HepG2 (cell line): ENCODE results near the gene CD164L2. TPM values are rescaled to one million over a fixed set of nuclear protein-coding genes. Genes with fewer than 3 reads are reported as not detected.

ENCODE experiments used
- ATAC-seq: fragments of 200-7000 bp; cut with Tn5 transposase; 3 replicates; pipeline ENCODE4 v1.9.1; 2020; ENCODE audit warnings: mild to moderate bottlenecking, moderate library complexity
- BruUV-seq: library from RNA; stranded (reverse); fragments of 400-500 nt; replicated peaks from 2 replicates; lab custom pipeline; 2021; lab: Mats Ljungman, UMichigan
- CTCF ChIA-PET: fragments of 300-600 bp; formaldehyde crosslinking; extraction: SDS; loops from one replicate; lab custom pipeline; 2021; ENCODE audit warnings: low total read pairs, inconsistent platforms, low intra/inter-chr PET ratio; lab: Yijun Ruan, JAX
- POLR2A ChIA-PET: fragments of 350-600 bp; sonication (Branson Sonifier 250); formaldehyde crosslinking; loops from one replicate; lab custom pipeline; 2020; ENCODE audit warnings: antibody characterized with exemption, inconsistent platforms; lab: Yijun Ruan, JAX
- DNase-seq: peaks from one replicate; pipeline ENCODE4 v3.0.0-alpha.2; 2015; ENCODE audit warnings: low spot score
- FAIRE-seq: peaks from 3 replicates; lab custom pipeline; 2011; peaks lifted over from hg19 to GRCh38; lab: Jason Lieb, UNC
- H2AFZ ChIP-seq: one replicate; pipeline ENCODE4 v1.6.1; 2011; ENCODE audit warnings: low read length, inconsistent platforms
- H3K27ac ChIP-seq: fragments of 300-600 bp; 3 replicates; pipeline ENCODE4 v1.8.0; 2011; ENCODE audit warnings: mixed run types, mild to moderate bottlenecking, mixed read lengths, low read length, inconsistent platforms; ENCODE audit not compliant: insufficient read depth; ENCODE audit errors: extremely low read length
- H3K27me3 ChIP-seq, 2 experiments: fragments of 200-600 bp in 1 of 2; 2 replicates in 1 of 2; 3 replicates in 1 of 2; pipeline versions ENCODE4 v1.6.0 to v1.8.0; 2011; ENCODE audit warnings: low read length in 2 of 2, mild to moderate bottlenecking in 2 of 2, moderate library complexity in 2 of 2, inconsistent platforms in 1 of 2; ENCODE audit not compliant: insufficient read depth in 2 of 2, control insufficient read depth in 1 of 2
- H3K36me3 ChIP-seq, 2 experiments: fragments of 200-600 bp in 1 of 2; replicated peaks in 1 of 2; 2 replicates in 1 of 2; 3 replicates in 1 of 2; pipeline versions ENCODE4 v1.5.1 to v1.8.0; 2011; ENCODE audit warnings: low read length in 2 of 2, inconsistent platforms in 1 of 2; ENCODE audit not compliant: insufficient read depth in 2 of 2, control insufficient read depth in 1 of 2
- H3K4me1 ChIP-seq: 2 replicates; pipeline ENCODE4 v1.5.1; 2012; ENCODE audit warnings: low read length, inconsistent platforms; ENCODE audit not compliant: insufficient read depth
- H3K4me2 ChIP-seq: 2 replicates; pipeline ENCODE4 v1.6.0; 2011; ENCODE audit warnings: low read depth, low read length, inconsistent platforms
- H3K4me3 ChIP-seq, 3 experiments: fragments of 200-600 bp in 1 of 3; sonication (generic), shearing (Covaris generic) in 1 of 3; replicated peaks in 1 of 3; 2 replicates each; pipeline ENCODE4 v1.5.1; 2011 to 2016; ENCODE audit warnings: low read length in 3 of 3, inconsistent platforms in 2 of 3, low read depth in 2 of 3, mild to moderate bottlenecking in 2 of 3, control low read depth in 1 of 3, mixed read lengths in 1 of 3; ENCODE audit not compliant: insufficient read depth in 1 of 3
- H3K79me2 ChIP-seq: one replicate; pipeline ENCODE4 v1.6.1; 2011; ENCODE audit warnings: low read length, inconsistent platforms; ENCODE audit not compliant: insufficient read depth
- H3K9ac ChIP-seq: 2 replicates; pipeline ENCODE4 v1.6.0; 2011; ENCODE audit warnings: mild to moderate bottlenecking, low read depth, low read length, inconsistent platforms; ENCODE audit not compliant: insufficient read depth
- H3K9me3 ChIP-seq: 2 replicates; pipeline ENCODE4 v1.5.1; 2012; ENCODE audit warnings: mild to moderate bottlenecking, low read length
- H4K20me1 ChIP-seq: 2 replicates; pipeline ENCODE4 v1.6.0; 2011; ENCODE audit warnings: inconsistent platforms, mild to moderate bottlenecking, low read length, moderate library complexity; ENCODE audit not compliant: insufficient read depth
- CREB1 ChIP-seq, 2 experiments: fragments of 450-650 bp in 1 of 2; IDR thresholded peaks; 2 replicates each; pipeline ENCODE4 v1.6.1; 2016 to 2017; ENCODE audit warnings: control low read depth in 1 of 2, mild to moderate bottlenecking in 1 of 2, missing compliant biosample characterization in 1 of 2, missing genetic modification characterization in 1 of 2
- HNF4G ChIP-seq, 2 experiments: sonication (generic) in 1 of 2; formaldehyde crosslinking in 1 of 2; IDR thresholded peaks; 2 replicates each; pipeline versions ENCODE4 v1.4.0 to v1.6.1; 2011 to 2020; ENCODE audit warnings: borderline replicate concordance in 2 of 2, low read depth in 2 of 2, mild to moderate bottlenecking in 2 of 2, low read length in 1 of 2, missing genetic modification reagents in 1 of 2, moderate library complexity in 1 of 2
- NFE2 ChIP-seq: sonication (generic); formaldehyde crosslinking; IDR thresholded peaks from 2 replicates; pipeline ENCODE4 v1.4.0; 2020; ENCODE audit warnings: missing genetic modification reagents
- NFE2L1 ChIP-seq: sonication (generic); formaldehyde crosslinking; IDR thresholded peaks from 2 replicates; pipeline ENCODE4 v1.4.0; 2020; ENCODE audit warnings: missing genetic modification reagents, mild to moderate bottlenecking, borderline replicate concordance
- NONO ChIP-seq, 2 experiments: fragments of 450-650 bp in 1 of 2; sonication (generic) in 1 of 2; formaldehyde crosslinking in 1 of 2; IDR thresholded peaks in 1 of 2; conservative IDR thresholded peaks in 1 of 2; 2 replicates each; pipeline versions ENCODE4 v1.6.1 to v1.8.0; 2017 to 2022; ENCODE audit warnings: mild to moderate bottlenecking in 1 of 2, missing genetic modification reagents in 1 of 2, moderate library complexity in 1 of 2
- PAXIP1 ChIP-seq: sonication (generic); formaldehyde crosslinking; conservative IDR thresholded peaks from 2 replicates; pipeline ENCODE4 v1.4.0; 2020; ENCODE audit warnings: mild to moderate bottlenecking, missing genetic modification reagents, moderate library complexity
- PHF21A ChIP-seq: sonication (generic); formaldehyde crosslinking; IDR thresholded peaks from 2 replicates; pipeline ENCODE4 v1.5.0; 2020; ENCODE audit warnings: mild to moderate bottlenecking, missing genetic modification reagents
- STAT6 ChIP-seq: sonication (generic); formaldehyde crosslinking; IDR thresholded peaks from 2 replicates; pipeline ENCODE4 v1.4.0; 2020; ENCODE audit warnings: missing genetic modification reagents, mild to moderate bottlenecking, borderline replicate concordance
- U2AF1 ChIP-seq: fragments of 200-400 bp; formaldehyde crosslinking; optimal IDR thresholded peaks from 2 replicates; pipeline ENCODE3; 2017; ENCODE audit warnings: mild to moderate bottlenecking, low read depth, low read length
- ZEB1 ChIP-seq: IDR thresholded peaks from 2 replicates; pipeline ENCODE4 v1.6.1; 2012; ENCODE audit warnings: mild to moderate bottlenecking, low read depth, inconsistent platforms; ENCODE audit not compliant: insufficient replicate concordance
- ZNF317 ChIP-seq: sonication (generic); formaldehyde crosslinking; IDR thresholded peaks from 2 replicates; pipeline ENCODE4 v1.5.0; 2020; ENCODE audit warnings: mild to moderate bottlenecking, missing genetic modification reagents
- ZNF660 ChIP-seq: sonication (generic); formaldehyde crosslinking; IDR thresholded peaks from 2 replicates; pipeline ENCODE4 v1.5.1; 2020; ENCODE audit warnings: mild to moderate bottlenecking, low read depth, missing genetic modification reagents, borderline replicate concordance
- ZSCAN20 ChIP-seq: sonication (generic); formaldehyde crosslinking; IDR thresholded peaks from 2 replicates; pipeline ENCODE4 v1.4.0; 2020; ENCODE audit warnings: missing genetic modification reagents, mild to moderate bottlenecking, borderline replicate concordance
- WGBS: methylation state at CpG from one replicate; pipeline ENCODE4 v1.1.6; 2017; ENCODE audit warnings: low lambda C conversion rate; 5-methylcytosine and 5-hydroxymethylcytosine counted together
- in situ Hi-C: cut with HindIII; loops from 2 replicates; pipeline ENCODE4 v1.10.0; 2017; ENCODE audit warnings: low pct_unique_long_range_greater_than_20kb; ENCODE audit not compliant: extremely low pct_ligation_motif_present
- intact Hi-C: fragments of 100-400 bp; cut with micrococcal nuclease; formaldehyde crosslinking; loops from one replicate; pipeline ENCODE4 v1.10.0; 2022; ENCODE audit not compliant: unreplicated experiment
- polyA plus RNA-seq, 8 experiments: library from polyadenylated mRNA; depleted of rRNA in 3 of 8; stranded (reverse) in 7 of 8; unstranded in 1 of 8; fragments of >200 nt; fragmentation: Illumina TruSeq in 4 of 8; extraction: Trizol in 4 of 8; gene quantifications; 2 replicates each; pipeline versions ENCODE4 v1.2.1 to v1.2.3, GENCODE V29; 2011 to 2016; ENCODE audit warnings: low read depth in 4 of 8, missing spikeins in 1 of 8, mixed read lengths in 1 of 8; ENCODE audit not compliant: insufficient read depth in 1 of 8
- total RNA-seq, 5 experiments: library from RNA; depleted of rRNA; stranded (reverse); fragments of >200 nt; fragmentation: Illumina TruSeq; extraction: Trizol; gene quantifications; 2 replicates each; pipeline ENCODE4 v1.2.3, GENCODE V29; 2016; ENCODE audit warnings: low read depth in 1 of 5

CD164L2 gene
- total and polyA plus RNA-seq, 2 of the 13 experiments (the other 11 are each of a cell fraction or from before 2014, with no cell fraction given): not detected

GRCh38 chr1:27428316-27429028 lies 45.3 kb upstream of the CD164L2 start (continued):
- 0 out of 2 replicates have a peak, but pooled peaks have one; percentile 16 for TF ChIP-seq NFE2 (CRISPR knock-in tag)
- no peak for TF ChIP-seq STAT6

GRCh38 chr1:27427816-27428315 lies 44.7 kb upstream of the CD164L2 start:
- Histone ChIP-seq H3K4me1 (peaks cover 38% of the 10 kb centered on the region), H3K9ac (no peak overlapping the region; the same call in 1 of the 2 replicates), H3K79me2 (peaks cover 14% of the 10 kb centered on the region), H2AFZ (no peak overlapping the region), H3K4me3 (no peak overlapping the region), H3K36me3 (peaks cover 16 to 40% of the 10 kb centered on the region in 2 experiments), H3K27me3 (no peaks in the 10 kb centered on the region)
- intact Hi-C loops: no loop called here
- WGBS: 49% methylated on average over 2 of the region's 2 CpGs
- TSS peak; percentile 40 for BruUV-seq
- peak; percentile 90 for FAIRE-seq
- TF ChIP-seq PAXIP1 (CRISPR knock-in tag) (peak; percentile 30; the same call in 1 of the 2 replicates), CREB1 (IDR thresholded peaks at IDR 0.05) (no peak), CREB1 (CRISPR knock-in tag; IDR thresholded peaks at IDR 0.05) (0 out of 2 replicates have a peak, but pooled peaks have one; percentile 16), PHF21A (CRISPR knock-in tag) (peak; percentile 34; the same call in 1 of the 2 replicates), NFE2L1 (CRISPR knock-in tag) (no peak), ZSCAN20 (no peak), ZNF660 (CRISPR knock-in tag) (no peak), U2AF1 (no peak), ZNF317 (CRISPR knock-in tag) (no peak), ZEB1 (no peak), NONO (IDR thresholded peaks at IDR 0.05) (no peak), NONO (CRISPR knock-in tag; conservative IDR thresholded peaks at IDR 0.05) (0 out of 2 replicates have a peak, but pooled peaks have one; percentile 36), HNF4G (IDR thresholded peaks at IDR 0.05; ENCODE audit: borderline replicate concordance, low read depth, low read length) (peak; percentile 34; the same call in 1 of the 2 replicates), HNF4G (CRISPR knock-in tag; IDR thresholded peaks at IDR 0.05; ENCODE audit: borderline replicate concordance, low read depth) (no peak)
- TF ChIP-seq, all 625 proteins: peak for 5
- peaks cover 4% of the 10 kb centered on the region for H4K20me1 ChIP-seq
- DNase-seq (peak; percentile 58), ATAC-seq (peak; percentile 61)
- H3K27ac ChIP-seq: peak overlapping the region; percentile 71
- CTCF ChIA-PET: no interaction called here
- no peak overlapping the region for H3K4me2 ChIP-seq
- POLR2A ChIA-PET: interaction anchor here (1.0 kb wide), 1 partner anchor 11 kb away, joined by 3 read pairs; no protein-coding TSS in a partner anchor
- H3K9me3 ChIP-seq: no peaks in the 10 kb centered on the region
- in situ Hi-C loops: no loop called here
